NCI-H2029 treated with DMSO at 0.1 percent for 48 hours (cell line): Measurements from ENCODE around the gene LRRC3B.

Experiments
- DNase-seq: peaks from one replicate; lab custom pipeline; 2025; lab: John Stamatoyannopoulos, UW

The LRRC3B gene

DNA sequence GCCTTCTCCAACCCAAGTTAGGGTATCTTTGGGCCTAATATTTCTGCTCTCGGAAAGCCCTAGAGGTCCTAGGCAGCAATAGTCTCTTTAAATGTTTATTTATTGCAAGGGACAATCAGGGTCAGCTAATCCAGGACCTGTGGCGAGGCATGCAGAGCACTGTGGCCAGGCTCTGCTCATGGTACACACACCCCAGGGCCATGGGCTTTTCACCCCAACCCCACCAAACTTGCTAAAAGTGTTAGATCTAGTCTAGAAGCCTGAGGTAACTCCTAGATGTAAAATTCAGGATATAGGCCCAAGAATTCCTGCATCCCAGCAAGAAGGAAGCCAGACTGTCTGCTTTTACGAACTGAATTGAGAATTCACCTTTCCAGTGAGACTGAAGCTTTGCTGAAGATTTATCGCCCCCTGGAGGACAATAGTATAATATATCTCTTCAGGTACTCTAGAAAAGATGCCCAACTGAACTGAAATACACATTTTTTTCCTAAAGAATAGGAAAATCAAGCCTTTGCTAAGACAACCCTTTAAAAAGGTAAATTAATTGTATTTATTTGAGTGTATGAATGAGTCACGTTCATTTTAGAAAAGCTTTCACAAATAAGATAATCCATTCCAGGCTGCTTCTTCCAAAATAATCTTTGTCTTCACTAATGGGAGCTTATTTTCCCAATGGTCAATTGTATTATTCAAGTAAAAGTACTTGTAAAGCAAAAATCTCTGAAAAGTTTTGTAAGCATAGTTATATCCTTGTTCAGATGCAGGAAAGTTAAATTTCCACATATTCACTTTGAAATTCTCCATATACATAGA lies 89.8 kb downstream of the LRRC3B start:
- peak; percentile 16 for DNase-seq

DNA sequence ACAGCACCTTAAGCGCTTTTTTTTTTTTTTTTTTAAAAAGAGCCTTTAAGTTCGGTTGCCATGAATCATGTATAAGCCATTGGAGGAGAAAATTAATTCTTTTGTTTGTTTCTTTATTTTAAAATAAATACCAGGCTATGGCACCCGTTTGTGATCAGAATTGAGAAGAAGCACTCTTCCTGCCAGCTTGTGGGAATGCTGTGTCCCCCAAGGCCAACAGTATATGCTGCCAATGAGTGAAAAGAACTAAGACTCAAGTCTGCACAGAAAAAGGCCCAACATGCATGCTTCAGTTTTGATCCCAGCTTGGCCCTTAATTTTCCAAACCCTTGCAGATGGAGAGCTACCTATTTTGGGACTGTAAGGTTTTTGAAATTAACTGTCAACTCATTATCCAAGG lies 90.5 kb downstream of the LRRC3B start:
- no peak for DNase-seq

- no peak for DNase-seq
These were observed 91.9 kb downstream of the LRRC3B start for GRCh38 chr3:26714485-26714884.

DNA sequence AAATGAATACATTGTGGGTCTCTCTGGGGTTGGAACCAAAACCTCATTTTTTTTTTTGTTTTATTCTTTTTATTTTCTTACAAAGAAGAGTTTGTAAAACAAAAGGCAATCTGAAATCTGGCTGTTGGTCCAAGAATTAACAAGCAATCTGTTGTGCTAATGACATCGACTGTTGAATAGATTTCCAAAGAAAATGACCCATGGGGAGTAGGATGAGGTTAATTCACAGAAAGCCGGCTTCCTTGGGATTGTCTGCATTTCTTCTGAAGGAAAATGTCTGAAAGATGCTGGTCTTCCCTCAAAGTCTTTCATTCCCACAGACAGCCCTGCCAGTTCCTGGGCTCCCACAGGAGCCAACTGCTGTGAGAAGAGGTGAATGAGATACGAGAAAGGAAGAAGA lies 92.9 kb downstream of the LRRC3B start:
- DNase-seq = no peak

DNA sequence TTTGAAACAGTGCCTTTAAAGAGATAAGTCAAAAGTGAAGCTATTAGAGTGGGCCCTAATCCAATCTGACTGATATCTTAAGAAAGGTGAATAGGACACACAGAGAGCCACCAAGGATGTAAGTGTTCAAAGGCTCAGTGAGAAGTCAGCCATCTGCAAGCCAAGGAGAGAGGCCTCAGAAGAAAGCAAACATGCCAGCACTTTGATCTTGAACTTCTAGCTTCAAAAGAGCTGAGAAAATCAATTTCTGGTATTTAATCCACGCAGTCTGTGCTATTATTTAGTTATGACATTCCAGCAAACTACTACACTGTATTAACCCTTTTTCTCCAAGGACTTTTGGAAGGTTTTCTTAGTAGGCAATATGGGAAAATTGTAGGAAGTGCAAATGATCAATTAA lies 95.7 kb downstream of the LRRC3B start:
- no peak for DNase-seq

DNA sequence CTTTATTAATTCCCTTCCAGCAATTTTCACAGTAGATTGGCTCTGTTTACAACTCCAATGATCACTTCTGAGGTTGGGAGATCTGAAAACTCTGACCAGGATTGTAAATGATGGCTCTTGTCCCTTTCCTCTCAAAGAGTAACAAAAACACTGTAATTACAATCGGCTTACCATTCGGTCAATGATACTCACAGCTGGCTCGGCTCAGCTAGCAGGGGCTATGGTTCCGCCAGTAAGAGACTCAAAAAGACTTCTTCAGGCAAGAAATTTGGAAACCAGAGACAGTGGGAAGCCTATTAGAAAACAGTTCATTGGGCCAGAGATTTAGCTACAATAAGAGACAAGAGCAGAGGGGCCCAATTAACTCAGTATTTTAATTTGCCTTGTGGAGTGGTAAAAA lies 96.6 kb downstream of the LRRC3B start:
- DNase-seq = no peak

DNA sequence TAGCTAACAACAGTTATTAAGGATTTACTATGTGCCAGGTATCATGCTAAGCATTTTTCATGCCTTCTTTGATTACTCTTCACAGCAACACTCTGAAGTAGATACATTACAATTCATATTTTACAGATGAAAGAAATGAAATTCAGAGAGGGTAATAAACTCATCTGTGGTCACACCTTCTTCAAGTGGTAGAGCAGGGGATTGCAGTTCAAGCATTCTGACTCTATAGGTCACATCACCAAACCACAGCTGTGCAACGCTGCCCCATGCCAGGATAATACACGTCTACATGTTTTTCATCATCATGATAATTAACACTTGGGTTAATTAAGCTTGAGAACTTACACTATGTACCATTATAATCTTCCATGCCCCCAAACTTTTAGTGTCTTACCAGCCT lies 98.5 kb downstream of the LRRC3B start:
- no peak for DNase-seq

GRCh38 chr3:26731843-26732242 lies 109.3 kb downstream of the LRRC3B start:
- no peak for DNase-seq

DNA sequence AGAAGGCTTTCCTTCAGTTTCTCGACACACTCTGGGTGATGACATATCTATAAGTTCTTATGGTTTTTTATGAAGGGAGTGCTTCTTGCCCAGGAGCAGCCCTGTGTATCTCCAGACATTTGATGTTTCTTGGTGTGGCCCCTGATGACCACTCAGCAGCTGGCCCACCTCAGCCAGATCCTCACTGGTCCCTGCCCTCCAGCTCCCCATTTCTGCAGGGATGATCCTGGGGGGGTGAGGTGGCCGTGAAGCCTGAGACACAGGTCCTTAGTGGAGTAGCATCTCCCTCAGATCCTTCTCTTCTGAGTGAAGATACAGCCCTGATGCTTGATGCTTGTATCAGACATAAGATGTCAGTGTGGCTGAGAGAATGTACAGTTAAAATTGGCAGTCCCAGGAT lies 127.7 kb downstream of the LRRC3B start:
- no peak for DNase-seq

DNA sequence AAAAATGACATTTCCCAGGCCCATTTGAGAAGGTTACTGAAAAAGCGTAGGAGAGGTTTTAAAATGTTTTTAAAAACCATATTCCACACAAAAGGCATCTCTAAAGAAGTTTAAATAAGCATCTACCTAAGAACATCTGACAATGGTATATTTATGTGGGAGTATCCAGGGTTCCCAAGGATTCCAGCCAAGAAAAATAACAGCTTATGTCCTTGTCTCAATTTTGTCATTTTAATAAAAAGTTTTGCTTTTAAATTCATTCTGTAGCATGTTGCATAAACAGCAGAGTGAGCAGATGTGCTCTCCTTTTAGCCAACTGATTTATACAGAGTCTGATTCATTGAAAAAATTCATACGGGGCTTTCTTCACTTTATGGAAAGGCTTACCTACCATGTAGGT lies 129.9 kb downstream of the LRRC3B start:
- no peak for DNase-seq

- no peak for DNase-seq
These were observed 130.5 kb downstream of the LRRC3B start for GRCh38 chr3:26753095-26753494.

DNA sequence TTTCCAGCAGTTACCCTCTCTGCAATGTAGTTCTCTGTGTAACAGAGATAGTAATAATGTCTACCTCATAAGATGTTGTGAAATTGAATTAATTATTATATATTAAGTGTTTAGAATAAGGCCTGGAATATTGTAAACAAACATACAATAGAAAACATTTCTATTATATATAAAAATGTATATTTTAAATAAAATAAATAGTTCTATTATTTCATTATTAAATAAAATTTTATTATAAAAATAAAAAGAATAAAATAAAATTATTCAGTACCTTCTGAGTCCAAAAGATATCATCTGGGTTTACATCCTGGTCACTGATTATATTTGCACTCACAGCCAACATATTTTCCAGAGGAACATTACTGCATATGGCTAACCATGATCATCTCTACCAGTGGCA lies 135.4 kb downstream of the LRRC3B start:
- DNase-seq = no peak
